D721Med (cell line): ENCODE results near the gene OTP.

ENCODE experiments used
- DNase-seq: peaks from one replicate; pipeline ENCODE4 v3.0.0; 2011; ENCODE audit warnings: low spot score; ENCODE audit not compliant: insufficient read length
- FAIRE-seq: peaks from 2 replicates; lab custom pipeline; 2011; peaks lifted over from hg19 to GRCh38; lab: Jason Lieb, UNC
- CTCF ChIP-seq: IDR thresholded peaks from 2 replicates; pipeline ENCODE4 v1.5.1; 2012; ENCODE audit warnings: mild to moderate bottlenecking, control low read depth; ENCODE audit not compliant: insufficient read depth; ENCODE audit errors: missing control alignments

OTP gene

GRCh38 chr5:77633207-77633675 is 5.3 kb downstream of the OTP start:
- FAIRE-seq (no peak), DNase-seq (no peak)

GRCh38 chr5:77632526-77633206 is 5.8 kb downstream of the OTP start:
- no peak for TF ChIP-seq CTCF
- DNase-seq (no peak), FAIRE-seq (no peak)

More at GRCh38 chr5:77633207-77633675, 5.3 kb downstream of the OTP start:
- TF ChIP-seq CTCF: no peak

GRCh38 chr5:77630114-77630680 is 8.3 kb downstream of the OTP start:
- no peak for FAIRE-seq
- DNase-seq: peak; percentile 77

GRCh38 chr5:77629509-77630113 is 8.9 kb downstream of the OTP start:
- FAIRE-seq (no peak), DNase-seq (no peak)
- no peak for TF ChIP-seq CTCF

More at GRCh38 chr5:77630114-77630680, 8.3 kb downstream of the OTP start:
- peak; percentile 20 for TF ChIP-seq CTCF

GRCh38 chr5:77628840-77629508 is 9.5 kb downstream of the OTP start:
- DNase-seq (no peak), FAIRE-seq (no peak)
- no peak for TF ChIP-seq CTCF

- DNase-seq (no peak), FAIRE-seq (no peak)
- no peak for TF ChIP-seq CTCF
Measured at GRCh38 chr5:77627869-77628674, 10.4 kb downstream of the OTP start.
